ENCODE results near the gene ATP2B2. TPM values are rescaled to one million over a fixed set of nuclear protein-coding genes. Genes with fewer than 3 reads are reported as not detected.

The ATP2B2 gene
- total and polyA plus RNA-seq, 12 donors = 0.37 to 3.0 (median 1.6) TPM

- Histone ChIP-seq H3K27ac (no peak overlapping the region), H3K9me3 (replicated peaks in 1 of 3) (no peaks in the 10 kb centered on the region), H3K27me3 (no peaks in the 10 kb centered on the region), H3K4me3 (no peak overlapping the region), H3K4me1 (replicated peaks in 1 of 2) (no peaks in the 10 kb centered on the region), H3K36me3 (replicated peaks in 1 of 2) (no peaks in the 10 kb centered on the region)
- DNase-seq = no peak
- intact Hi-C loops (cut with DNase I) = no loop called here
- TF ChIP-seq POLR2A (IDR thresholded peaks at IDR 0.05) = no peak
- TF ChIP-seq CTCF (IDR thresholded peaks at IDR 0.05) = no peak
- WGBS, 4 donors = 79 to 87% (median 87%) methylated on average over 10 to 12 of the region's 12 CpGs
These were observed 20.0 kb downstream of the ATP2B2 start for GRCh38 chr3:10485380-10485779.

GRCh38 chr3:10484709-10485108 is 20.7 kb downstream of the ATP2B2 start:
- no peak overlapping the region for H3K4me3 ChIP-seq
- 91 to 94% (median 92%) methylated on average over 3 of the region's 3 CpGs for WGBS, 4 donors
- H3K9me3 ChIP-seq (replicated peaks in 1 of 3) = no peaks in the 10 kb centered on the region
- no peaks in the 10 kb centered on the region for H3K27me3 ChIP-seq
- H3K27ac ChIP-seq = no peak overlapping the region
- no peaks in the 10 kb centered on the region for H3K4me1 ChIP-seq (replicated peaks in 1 of 2)
- no peaks in the 10 kb centered on the region for H3K36me3 ChIP-seq (replicated peaks in 1 of 2)
- TF ChIP-seq CTCF (IDR thresholded peaks at IDR 0.05) = no peak
- no peak for TF ChIP-seq POLR2A (IDR thresholded peaks at IDR 0.05)
- DNase-seq = no peak
- intact Hi-C loops (cut with DNase I) = no loop called here

GRCh38 chr3:10483686-10484345 is 21.6 kb downstream of the ATP2B2 start:
- DNase-seq = peak in 1 of 7 donors; percentile 24
- H3K36me3 ChIP-seq (replicated peaks in 1 of 2) = no peaks in the 10 kb centered on the region
- no peak overlapping the region for H3K4me3 ChIP-seq
- no peaks in the 10 kb centered on the region for H3K9me3 ChIP-seq (replicated peaks in 1 of 3)
- no peaks in the 10 kb centered on the region for H3K4me1 ChIP-seq (replicated peaks in 1 of 2)
- H3K27me3 ChIP-seq = no peaks in the 10 kb centered on the region
- TF ChIP-seq CTCF (IDR thresholded peaks at IDR 0.05) (no peak), POLR2A (IDR thresholded peaks at IDR 0.05) (no peak)
- no peak overlapping the region for H3K27ac ChIP-seq
- intact Hi-C loops (cut with DNase I) = no loop called here
- WGBS, 4 donors = 74 to 83% (median 74%) methylated on average over 12 to 13 of the region's 13 CpGs

GRCh38 chr3:10483364-10483675 is 22.1 kb downstream of the ATP2B2 start:
- H3K36me3 ChIP-seq (replicated peaks in 1 of 2) = no peaks in the 10 kb centered on the region
- H3K27ac ChIP-seq = no peak overlapping the region
- no peak for TF ChIP-seq CTCF (IDR thresholded peaks at IDR 0.05)
- H3K4me1 ChIP-seq (replicated peaks in 1 of 2) = no peaks in the 10 kb centered on the region
- intact Hi-C loops (cut with DNase I) = no loop called here
- no peak for DNase-seq
- 79 to 93% (median 90%) methylated on average over 4 of the region's 4 CpGs for WGBS, 4 donors
- H3K9me3 ChIP-seq (replicated peaks in 1 of 3) = no peaks in the 10 kb centered on the region
- H3K4me3 ChIP-seq = no peak overlapping the region
- H3K27me3 ChIP-seq = no peaks in the 10 kb centered on the region
